HG02852 (cell line): ENCODE results near the gene RLN3.

Experiments
- ATAC-seq: cut with Tn5 transposase; IDR thresholded peaks from one replicate; pipeline ENCODE4 v1.9.1; 2021; ENCODE audit warnings: mild to moderate bottlenecking, moderate library complexity; ENCODE audit not compliant: unreplicated experiment

Gene RLN3

GRCh38 chr19:14073925-14074838, 46.2 kb downstream of the RLN3 start:
- no peak for ATAC-seq

DNA sequence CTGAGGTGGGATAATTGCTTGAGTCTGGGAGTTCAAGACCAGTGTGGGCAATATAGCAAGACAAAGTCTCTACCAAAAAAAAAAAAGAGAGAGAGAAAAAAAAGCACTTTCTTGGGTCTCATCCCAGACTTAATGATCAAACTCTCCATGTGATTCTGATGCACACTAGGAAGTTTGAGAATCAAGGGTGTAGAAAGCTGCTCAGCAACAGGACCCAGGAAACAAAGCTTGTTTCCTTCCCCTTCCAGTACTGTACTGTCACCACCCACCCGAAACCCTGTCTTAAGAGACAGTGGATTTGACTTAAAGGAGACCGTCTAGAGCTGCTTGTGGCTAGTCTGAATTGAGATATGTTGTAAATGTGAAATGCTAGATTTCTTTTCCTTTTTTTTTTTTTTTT, 50.5 kb downstream of the RLN3 start:
- no peak for ATAC-seq
